Breast epithelium (tissue), 3 donors: ENCODE results near the gene ZNF444.
"Not testable (repeated sequence)": the region's sequence is repeated elsewhere in the genome, so short reads cannot be mapped to it uniquely, and the experiment has no call there.

Source experiments
- CTCF ChIP-seq, 3 donors: fragments of 450-650 bp; IDR thresholded peaks; one replicate each; pipeline ENCODE4 v1.5.1; 2016 to 2017; ENCODE audit warnings: antibody characterized with exemption in 3 of 3, mild to moderate bottlenecking in 3 of 3, moderate library complexity in 3 of 3
- POLR2A ChIP-seq: fragments of 450-650 bp; IDR thresholded peaks from one replicate; pipeline ENCODE4 v1.6.1; 2016; ENCODE audit warnings: antibody characterized with exemption, mild to moderate bottlenecking, moderate library complexity
- POLR2AphosphoS5 ChIP-seq, 3 donors: sonication (generic); formaldehyde crosslinking; IDR thresholded peaks; one replicate each; pipeline ENCODE4 v1.6.1; 2017; ENCODE audit warnings: antibody characterized with exemption in 3 of 3

- TF ChIP-seq CTCF (IDR thresholded peaks at IDR 0.05); POLR2AphosphoS5 (IDR thresholded peaks at IDR 0.05); POLR2A: not testable (repeated sequence)
Measured at GRCh38 chr19:56210036-56210435, 68.9 kb downstream of the ZNF444 start.
